CD4-positive, alpha-beta T cell treated with Interleukin-2 at 100 ng/mL for 4 hours (primary cell): Measurements from ENCODE around the gene PAXX.

ENCODE experiments used
- DNase-seq: peaks from one replicate; pipeline ENCODE4 v3.0.0-alpha.2; 2020; ENCODE audit warnings: low spot score

Gene PAXX

GRCh38 chr9:137019891-137020683 lies 27.9 kb downstream of the PAXX start:
- DNase-seq: no peak

GRCh38 chr9:137020771-137021567 lies 28.7 kb downstream of the PAXX start:
- DNase-seq: no peak

- DNase-seq: no peak
These were observed 29.4 kb downstream of the PAXX start for GRCh38 chr9:137021568-137021978.

- DNase-seq: peak; percentile 72
These were observed 29.9 kb downstream of the PAXX start for GRCh38 chr9:137021979-137022661.

- no peak for DNase-seq
These were observed 30.4 kb downstream of the PAXX start for GRCh38 chr9:137022662-137023008.

- DNase-seq: no peak
These were observed 30.9 kb downstream of the PAXX start for GRCh38 chr9:137023157-137023556.

GRCh38 chr9:137023583-137023991 lies 31.4 kb downstream of the PAXX start:
- DNase-seq: no peak

- no peak for DNase-seq
These were observed 33.3 kb downstream of the PAXX start for GRCh38 chr9:137025517-137025966.

- DNase-seq: no peak
These were observed 34.2 kb downstream of the PAXX start for GRCh38 chr9:137026384-137026783.

GRCh38 chr9:137026828-137027227 lies 34.6 kb downstream of the PAXX start:
- DNase-seq: no peak

- no peak for DNase-seq
These were observed 35.4 kb downstream of the PAXX start, which contains the start of gene ABCA2 for GRCh38 chr9:137027369-137028262. ABCA2 (minus strand) TSS chr9:137028237; CDS start chr9:137028140, 97 bp downstream.

GRCh38 chr9:137028263-137029057 lies 36.2 kb downstream of the PAXX start:
- peak; percentile 59 for DNase-seq

GRCh38 chr9:137029058-137029936 lies 37.1 kb downstream of the PAXX start:
- peak; percentile 62 for DNase-seq

- no peak for DNase-seq
These were observed 37.8 kb downstream of the PAXX start for GRCh38 chr9:137030006-137030405.

- peak; percentile 37 for DNase-seq
These were observed 38.6 kb downstream of the PAXX start for GRCh38 chr9:137030538-137031527.

- DNase-seq: peak; percentile 33
These were observed 39.9 kb downstream of the PAXX start, which contains the start of gene FUT7 for GRCh38 chr9:137031904-137032640. FUT7 (minus strand) TSS chr9:137032088; CDS start chr9:137031991, 97 bp downstream.

- DNase-seq: no peak
These were observed 40.6 kb downstream of the PAXX start for GRCh38 chr9:137032858-137033257.
